Peyer's patch (tissue), 4 donors: ENCODE measurements around the gene UACA. TPM values are rescaled to one million over a fixed set of nuclear protein-coding genes. Genes with fewer than 3 reads are reported as not detected.
"Not testable (repeated sequence)": the region's sequence is repeated elsewhere in the genome, so short reads cannot be mapped to it uniquely, and the experiment has no call there.

Experiments
- DNase-seq, 3 donors: peaks; one replicate each; pipeline ENCODE4 v3.0.0-alpha.2; 2017 to 2019
- H3K27ac ChIP-seq, 4 donors: fragments of 200-600 bp; sonication (generic); one replicate each; pipeline ENCODE4 v1.5.1; 2016 to 2019
- H3K27me3 ChIP-seq, 2 donors: fragments of 200-600 bp; sonication (generic); one replicate each; pipeline ENCODE4 v1.5.1; 2019
- H3K36me3 ChIP-seq, 3 donors: fragments of 200-600 bp; sonication (generic); one replicate each; pipeline ENCODE4 v1.5.1; 2016 to 2019
- H3K4me1 ChIP-seq, 4 donors: fragments of 200-600 bp; sonication (generic); one replicate each; pipeline ENCODE4 v1.5.1; 2016 to 2019
- H3K4me3 ChIP-seq, 4 donors: fragments of 200-600 bp; sonication (generic); 1 replicate in 3 of 4; 2 replicates in 1 of 4; pipeline ENCODE4 v1.5.1; 2016 to 2019; ENCODE audit warnings: mild to moderate bottlenecking in 1 of 4
- H3K9me3 ChIP-seq, 4 donors: fragments of 200-600 bp; sonication (generic); one replicate each; pipeline ENCODE4 v1.5.1; 2016 to 2019; ENCODE audit warnings: mild to moderate bottlenecking in 1 of 4
- CTCF ChIP-seq, 6 experiments: fragments of 450-650 bp in 4 of 6; fragments of 200-600 bp in 2 of 6; sonication (generic) in 1 of 6; IDR thresholded peaks; one replicate each; pipeline ENCODE4 v1.5.1; 2017 to 2019; ENCODE audit warnings: antibody characterized with exemption in 6 of 6, mild to moderate bottlenecking in 3 of 6, moderate library complexity in 1 of 6
- POLR2A ChIP-seq, 2 donors: fragments of 450-650 bp; IDR thresholded peaks; one replicate each; pipeline ENCODE4 v1.5.1; 2017; ENCODE audit warnings: antibody characterized with exemption in 2 of 2, mild to moderate bottlenecking in 2 of 2, moderate library complexity in 2 of 2
- total RNA-seq, 4 donors: library from RNA; depleted of rRNA; stranded (reverse); fragments of >200 nt; gene quantifications; one replicate each; pipeline ENCODE4 v1.1.0, GENCODE V29; 2016

Gene UACA
- 10 to 100 TPM; 41.8 to 59.1 (median 46.9) TPM for total RNA-seq

- H3K9me3 ChIP-seq, result no peaks in the 10 kb centered on the region
- H3K4me3 ChIP-seq, result peak within 1 kb of the TSS; percentile 58 to 92 (median 70)
- H3K4me1 ChIP-seq, result peaks cover 0 to 9% (median 0%) of the 10 kb centered on the region in 4 donors
- DNase-seq, result peak; percentile 87 to 99 (median 97)
- no peaks in the 10 kb centered on the region for H3K36me3 ChIP-seq
- TF ChIP-seq CTCF (IDR thresholded peaks at IDR 0.05) (peak in 2 of 6 experiments; percentile 33 to 41), POLR2A (IDR thresholded peaks at IDR 0.05) (peak; percentile 96)
- peak within 1 kb of the TSS; percentile 66 to 98 (median 90) for H3K27ac ChIP-seq
- H3K27me3 ChIP-seq, result no peaks in the 10 kb centered on the region
These were observed at the start of gene UACA for GRCh38 chr15:70763120-70763949. UACA (minus strand) TSS chr15:70763558; CDS start chr15:70763407, 151 bp downstream.

- Histone ChIP-seq H3K36me3 (no peaks in the 10 kb centered on the region), H3K4me3 (no peak overlapping the region), H3K27ac (no peak overlapping the region), H3K27me3 (no peaks in the 10 kb centered on the region), H3K9me3 (no peaks in the 10 kb centered on the region), H3K4me1 (no peaks in the 10 kb centered on the region)
- TF ChIP-seq CTCF (IDR thresholded peaks at IDR 0.05), result no peak
- no peak for TF ChIP-seq POLR2A (IDR thresholded peaks at IDR 0.05)
- no peak for DNase-seq
These were observed 49.5 kb upstream of the UACA start for GRCh38 chr15:70812827-70813364.

GRCh38 chr15:70810916-70811578 is 47.7 kb upstream of the UACA start:
- H3K27ac ChIP-seq, result no peak overlapping the region
- TF ChIP-seq CTCF (IDR thresholded peaks at IDR 0.05) (no peak), POLR2A (IDR thresholded peaks at IDR 0.05) (no peak)
- H3K4me3 ChIP-seq, result no peak overlapping the region
- H3K36me3 ChIP-seq, result no peaks in the 10 kb centered on the region
- no peaks in the 10 kb centered on the region for H3K27me3 ChIP-seq
- H3K4me1 ChIP-seq, result no peaks in the 10 kb centered on the region
- no peaks in the 10 kb centered on the region for H3K9me3 ChIP-seq
- DNase-seq, result no peak

GRCh38 chr15:70806992-70807712 is 43.8 kb upstream of the UACA start:
- peak in 2 of 3 donors; percentile 28 to 66 for DNase-seq
- Histone ChIP-seq H3K27me3 (no peaks in the 10 kb centered on the region), H3K4me1 (no peaks in the 10 kb centered on the region), H3K9me3 (no peaks in the 10 kb centered on the region), H3K36me3 (no peaks in the 10 kb centered on the region), H3K27ac (no peak overlapping the region), H3K4me3 (no peak overlapping the region)
- no peak for TF ChIP-seq CTCF (IDR thresholded peaks at IDR 0.05)
- TF ChIP-seq POLR2A (IDR thresholded peaks at IDR 0.05), result no peak

- not testable (repeated sequence) for H3K9me3 ChIP-seq, H3K4me1 ChIP-seq, H3K27ac ChIP-seq, DNase-seq, H3K36me3 ChIP-seq, H3K27me3 ChIP-seq, H3K4me3 ChIP-seq
These were observed 41.0 kb upstream of the UACA start for GRCh38 chr15:70804388-70804787.
